Hepatocyte (in vitro differentiated cells): ENCODE results near the gene IL22. TPM values are rescaled to one million over a fixed set of nuclear protein-coding genes. Genes with fewer than 3 reads are reported as not detected.

Source experiments
- DNase-seq: peaks from one replicate; pipeline ENCODE4 v3.0.0-alpha.2; 2016; ENCODE audit warnings: low spot score
- H2AFZ ChIP-seq: fragments of 200-600 bp; sonication (generic); 2 replicates; pipeline ENCODE4 v1.6.0; 2016; ENCODE audit warnings: antibody characterized with exemption, mild to moderate bottlenecking
- H3K27ac ChIP-seq: fragments of 200-600 bp; sonication (generic); 2 replicates; pipeline ENCODE4 v1.5.1; 2016; ENCODE audit warnings: mild to moderate bottlenecking
- H3K27me3 ChIP-seq: fragments of 200-600 bp; sonication (generic); 2 replicates; pipeline ENCODE4 v1.6.1; 2016
- H3K36me3 ChIP-seq: fragments of 200-600 bp; sonication (generic); replicated peaks from 2 replicates; pipeline ENCODE4 v1.5.1; 2016; ENCODE audit warnings: low read depth; ENCODE audit not compliant: insufficient read depth
- H3K4me1 ChIP-seq: fragments of 200-600 bp; sonication (generic); 2 replicates; pipeline ENCODE4 v1.5.1; 2016; ENCODE audit warnings: mild to moderate bottlenecking, moderate library complexity; ENCODE audit not compliant: insufficient read depth
- H3K4me2 ChIP-seq: fragments of 200-600 bp; sonication (generic); 2 replicates; pipeline ENCODE4 v1.6.0; 2016
- H3K4me3 ChIP-seq: fragments of 200-600 bp; sonication (generic); 2 replicates; pipeline ENCODE4 v1.5.1; 2016; ENCODE audit warnings: mild to moderate bottlenecking
- H3K79me2 ChIP-seq: fragments of 200-600 bp; sonication (generic); 2 replicates; pipeline ENCODE4 v1.6.0; 2017; ENCODE audit warnings: mild to moderate bottlenecking
- H3K9me2 ChIP-seq: fragments of 200-600 bp; sonication (generic); replicated peaks from 2 replicates; pipeline ENCODE4 v1.6.0; 2017; ENCODE audit warnings: mild to moderate bottlenecking; ENCODE audit not compliant: insufficient read depth
- H3K9me3 ChIP-seq: fragments of 200-600 bp; sonication (generic); 2 replicates; pipeline ENCODE4 v1.5.1; 2016; ENCODE audit warnings: low read depth, mild to moderate bottlenecking
- H4K20me1 ChIP-seq: fragments of 200-600 bp; sonication (generic); 2 replicates; pipeline ENCODE4 v1.6.0; 2016; ENCODE audit warnings: mild to moderate bottlenecking; ENCODE audit not compliant: insufficient read depth, poor library complexity, severe bottlenecking
- CTCF ChIP-seq: fragments of 200-600 bp; sonication (generic); IDR thresholded peaks from 2 replicates; pipeline ENCODE4 v1.5.1; 2016; ENCODE audit warnings: antibody characterized with exemption, mild to moderate bottlenecking; ENCODE audit not compliant: poor library complexity
- EZH2 ChIP-seq: fragments of 200-600 bp; sonication (generic); IDR thresholded peaks from 2 replicates; pipeline ENCODE4 v1.6.1; 2016; ENCODE audit warnings: antibody characterized with exemption, mild to moderate bottlenecking, borderline replicate concordance
- EZH2phosphoT487 ChIP-seq: fragments of 200-600 bp; sonication (generic); IDR thresholded peaks from one replicate; pipeline ENCODE4 v1.6.1; 2018; ENCODE audit warnings: antibody characterized with exemption, mild to moderate bottlenecking, low read depth, moderate library complexity; ENCODE audit not compliant: unreplicated experiment, severe bottlenecking
- WGBS: methylation state at CpG from one replicate; pipeline ENCODE4 v1.1.6; 2016; ENCODE audit warnings: low lambda C conversion rate; ENCODE audit errors: missing lambda C conversion rate; 5-methylcytosine and 5-hydroxymethylcytosine counted together
- polyA plus RNA-seq: library from polyadenylated mRNA; unstranded; fragments of >200 nt; fragmentation: Nextera tagmentation; extraction: Ambion mirVana; gene quantifications from 2 replicates; pipeline ENCODE4 v1.2.1, GENCODE V29; 2016
- total RNA-seq: library from RNA; depleted of rRNA; stranded (reverse); fragments of >200 nt; gene quantifications from 2 replicates; pipeline ENCODE4 v1.2.3, GENCODE V29; 2014

The IL22 gene
- total and polyA plus RNA-seq, 2 experiments from 2014 or later, result not detected

DNA sequence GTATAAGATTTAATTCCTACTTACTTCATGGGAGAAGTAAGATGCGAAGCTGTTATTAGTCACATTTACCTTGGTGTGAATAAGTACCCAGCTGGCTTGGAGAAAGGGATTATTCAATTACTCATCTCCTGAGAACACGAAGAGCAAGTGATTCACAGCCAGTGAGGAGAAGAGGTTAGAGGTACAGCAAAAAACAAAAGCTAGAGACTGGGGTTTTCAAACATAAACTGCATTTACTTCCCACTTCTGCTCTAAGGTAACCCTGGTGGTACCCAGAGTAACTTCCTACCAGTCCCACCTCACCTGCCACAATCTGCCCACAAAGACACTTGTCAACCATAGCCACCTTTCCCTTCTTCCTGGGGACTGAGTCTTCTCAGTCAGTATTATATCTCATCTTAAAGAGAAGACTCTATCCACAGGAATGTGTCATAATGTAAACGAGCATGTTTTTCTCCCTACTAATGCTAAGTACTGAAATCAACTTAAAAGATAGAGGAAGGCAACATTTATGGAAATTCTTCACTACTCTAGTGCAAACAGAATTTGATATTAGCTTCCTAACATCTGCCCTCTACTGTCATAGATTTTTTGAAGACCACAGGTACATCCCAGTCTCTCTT, 6.0 kb upstream of the IL22 start:
- Histone ChIP-seq H3K79me2 (no peaks in the 10 kb centered on the region), H3K4me3 (no peak overlapping the region), H3K36me3 (no peaks in the 10 kb centered on the region), H2AFZ (no peak overlapping the region), H3K4me1 (no peaks in the 10 kb centered on the region), H4K20me1 (no peaks in the 10 kb centered on the region), H3K9me2 (no peaks in the 10 kb centered on the region), H3K27me3 (no peaks in the 10 kb centered on the region), H3K4me2 (no peak overlapping the region), H3K9me3 (no peaks in the 10 kb centered on the region), H3K27ac (no peak overlapping the region)
- DNase-seq, result no peak
- no peak for TF ChIP-seq EZH2
- TF ChIP-seq EZH2phosphoT487, result no peak
- TF ChIP-seq CTCF, result no peak
- WGBS, result 76% methylated on average over 3 of the region's 3 CpGs

DNA sequence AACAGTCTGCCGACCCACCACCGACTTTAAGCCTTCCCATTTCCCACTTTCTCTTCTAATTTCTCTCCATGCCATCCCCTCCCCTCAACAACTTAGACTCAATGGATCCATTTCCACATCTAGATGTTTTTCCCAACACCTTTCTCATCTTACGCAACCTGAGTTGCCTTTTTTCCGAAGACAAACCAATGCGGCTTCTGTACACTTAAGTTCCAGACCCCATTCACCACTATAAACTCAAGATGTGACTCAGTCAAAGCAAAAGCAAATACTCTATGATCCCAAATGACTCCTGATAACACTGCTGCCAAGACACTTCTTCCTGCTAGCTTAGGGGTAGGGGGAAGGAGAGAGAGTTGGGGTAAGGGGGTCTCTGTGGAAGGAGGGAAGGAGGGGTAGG, 1.3 kb downstream of the IL22 start:
- TF ChIP-seq EZH2 (no peak), EZH2phosphoT487 (no peak), CTCF (no peak)

GRCh38 chr12:68250454-68250853, 3.0 kb downstream of the IL22 start:
- no peaks in the 10 kb centered on the region for H3K36me3 ChIP-seq
- H3K4me2 ChIP-seq, result no peak overlapping the region
- H4K20me1 ChIP-seq, result no peaks in the 10 kb centered on the region
- H3K79me2 ChIP-seq, result no peaks in the 10 kb centered on the region
- H2AFZ ChIP-seq, result no peak overlapping the region
- peaks cover 10% of the 10 kb centered on the region for H3K4me1 ChIP-seq
- no peak for DNase-seq
- no peaks in the 10 kb centered on the region for H3K9me3 ChIP-seq
- H3K27me3 ChIP-seq, result no peaks in the 10 kb centered on the region
- H3K9me2 ChIP-seq, result no peaks in the 10 kb centered on the region
- H3K27ac ChIP-seq, result no peak overlapping the region
- WGBS, result 72% methylated on average over 3 of the region's 3 CpGs
- H3K4me3 ChIP-seq, result no peak overlapping the region
- TF ChIP-seq EZH2phosphoT487 (no peak), CTCF (no peak), EZH2 (no peak)

More for the DNA sequence above, 1.3 kb downstream of the IL22 start:
- Histone ChIP-seq H3K9me3 (no peaks in the 10 kb centered on the region), H3K4me3 (no peak overlapping the region), H3K9me2 (no peaks in the 10 kb centered on the region), H4K20me1 (no peaks in the 10 kb centered on the region), H2AFZ (no peak overlapping the region), H3K36me3 (no peaks in the 10 kb centered on the region), H3K79me2 (no peaks in the 10 kb centered on the region), H3K4me2 (no peak overlapping the region), H3K27ac (no peak overlapping the region), H3K27me3 (no peaks in the 10 kb centered on the region), H3K4me1 (no peaks in the 10 kb centered on the region)
- 87% methylated on average over 5 of the region's 5 CpGs for WGBS
- DNase-seq, result no peak

GRCh38 chr12:68247785-68248184, 5.6 kb downstream of the IL22 start:
- Histone ChIP-seq H3K4me3 (no peak overlapping the region), H3K36me3 (no peaks in the 10 kb centered on the region), H3K9me2 (no peaks in the 10 kb centered on the region), H3K27me3 (no peaks in the 10 kb centered on the region), H3K4me1 (peaks cover 17% of the 10 kb centered on the region), H3K27ac (no peak overlapping the region), H3K79me2 (no peaks in the 10 kb centered on the region), H4K20me1 (no peaks in the 10 kb centered on the region), H3K9me3 (no peaks in the 10 kb centered on the region), H3K4me2 (no peak overlapping the region), H2AFZ (no peak overlapping the region)
- no peak for DNase-seq
- TF ChIP-seq EZH2phosphoT487, result no peak
- TF ChIP-seq CTCF, result no peak
- no peak for TF ChIP-seq EZH2
